ENCODE data around the gene DISC1. TPM values are rescaled to one million over a fixed set of nuclear protein-coding genes. Genes with fewer than 3 reads are reported as not detected.

Gene DISC1
- total and polyA plus RNA-seq, 2 experiments from 2014 or later, result 0.43 to 1.2 TPM

- Histone ChIP-seq H3K36me3 (ENCODE audit: low read depth) (no peaks in the 10 kb centered on the region), H3K9ac (no peak overlapping the region), H3K27me3 (replicated peaks; ENCODE audit: insufficient read depth) (no peaks in the 10 kb centered on the region), H2AFZ (no peak overlapping the region), H3K9me2 (ENCODE audit: insufficient read depth) (no peaks in the 10 kb centered on the region), H3K27ac (no peak overlapping the region), H3K4me3 (no peak overlapping the region), H3K9me3 (ENCODE audit: low read depth) (no peaks in the 10 kb centered on the region), H3F3A (ENCODE audit: insufficient read depth) (no peaks in the 10 kb centered on the region), H4K20me1 (ENCODE audit: insufficient read depth) (no peaks in the 10 kb centered on the region), H3K4me2 (ENCODE audit: unreplicated experiment) (no peak overlapping the region), H3K4me1 (ENCODE audit: insufficient read depth) (no peaks in the 10 kb centered on the region), H3K79me2 (ENCODE audit: insufficient read depth) (no peaks in the 10 kb centered on the region)
- 62 to 83% methylated on average over 3 of the region's 3 CpGs for WGBS, 2 experiments (ENCODE audit: low coverage in 1 of 2, low lambda C conversion rate in 2 of 2, missing lambda C conversion rate in 2 of 2)
- DNase-seq, result no peak
- TF ChIP-seq EZH2phosphoT487 (IDR thresholded peaks at IDR 0.05; ENCODE audit: insufficient read depth, low read depth) (no peak), EZH2 (IDR thresholded peaks at IDR 0.05; ENCODE audit: insufficient read depth, poor library complexity, severe bottlenecking) (no peak)
- in situ Hi-C loops (cut with MboI), result no loop called here
Measured at GRCh38 chr1:232046451-232047306, 420.1 kb downstream of the DISC1 start.

GRCh38 chr1:232047473-232047872 lies 420.9 kb downstream of the DISC1 start:
- WGBS, 2 experiments (ENCODE audit: low coverage in 1 of 2, low lambda C conversion rate in 2 of 2, missing lambda C conversion rate in 2 of 2), result 49 to 61% methylated on average over 2 of the region's 2 CpGs
- Histone ChIP-seq H3K9me3 (ENCODE audit: low read depth) (no peaks in the 10 kb centered on the region), H3K4me3 (no peak overlapping the region), H3K4me2 (ENCODE audit: unreplicated experiment) (no peak overlapping the region), H3K9me2 (ENCODE audit: insufficient read depth) (no peaks in the 10 kb centered on the region), H3K27ac (no peak overlapping the region), H3K79me2 (ENCODE audit: insufficient read depth) (no peaks in the 10 kb centered on the region), H3K27me3 (replicated peaks; ENCODE audit: insufficient read depth) (no peaks in the 10 kb centered on the region), H2AFZ (no peak overlapping the region), H3K9ac (no peak overlapping the region), H3F3A (ENCODE audit: insufficient read depth) (no peaks in the 10 kb centered on the region), H3K4me1 (ENCODE audit: insufficient read depth) (no peaks in the 10 kb centered on the region), H3K36me3 (ENCODE audit: low read depth) (no peaks in the 10 kb centered on the region), H4K20me1 (ENCODE audit: insufficient read depth) (no peaks in the 10 kb centered on the region)
- DNase-seq, result no peak
- TF ChIP-seq EZH2phosphoT487 (IDR thresholded peaks at IDR 0.05; ENCODE audit: insufficient read depth, low read depth) (no peak), EZH2 (IDR thresholded peaks at IDR 0.05; ENCODE audit: insufficient read depth, poor library complexity, severe bottlenecking) (no peak)
- in situ Hi-C loops (cut with MboI), result no loop called here

GRCh38 chr1:232048481-232048880 lies 421.9 kb downstream of the DISC1 start:
- in situ Hi-C loops (cut with MboI), result no loop called here
- Histone ChIP-seq H3K79me2 (ENCODE audit: insufficient read depth) (no peaks in the 10 kb centered on the region), H2AFZ (no peak overlapping the region), H3F3A (ENCODE audit: insufficient read depth) (no peaks in the 10 kb centered on the region), H3K27me3 (replicated peaks; ENCODE audit: insufficient read depth) (no peaks in the 10 kb centered on the region), H4K20me1 (ENCODE audit: insufficient read depth) (no peaks in the 10 kb centered on the region), H3K9me2 (ENCODE audit: insufficient read depth) (no peaks in the 10 kb centered on the region), H3K36me3 (ENCODE audit: low read depth) (no peaks in the 10 kb centered on the region), H3K9me3 (ENCODE audit: low read depth) (no peaks in the 10 kb centered on the region), H3K27ac (no peak overlapping the region), H3K4me3 (no peak overlapping the region), H3K4me1 (ENCODE audit: insufficient read depth) (no peaks in the 10 kb centered on the region), H3K4me2 (ENCODE audit: unreplicated experiment) (no peak overlapping the region), H3K9ac (no peak overlapping the region)
- WGBS, 2 experiments (ENCODE audit: low coverage in 1 of 2, low lambda C conversion rate in 2 of 2, missing lambda C conversion rate in 2 of 2), result 55 to 59% methylated on average over 7 of the region's 7 CpGs
- DNase-seq, result no peak
- TF ChIP-seq EZH2phosphoT487 (IDR thresholded peaks at IDR 0.05; ENCODE audit: insufficient read depth, low read depth) (no peak), EZH2 (IDR thresholded peaks at IDR 0.05; ENCODE audit: insufficient read depth, poor library complexity, severe bottlenecking) (no peak)

DNA sequence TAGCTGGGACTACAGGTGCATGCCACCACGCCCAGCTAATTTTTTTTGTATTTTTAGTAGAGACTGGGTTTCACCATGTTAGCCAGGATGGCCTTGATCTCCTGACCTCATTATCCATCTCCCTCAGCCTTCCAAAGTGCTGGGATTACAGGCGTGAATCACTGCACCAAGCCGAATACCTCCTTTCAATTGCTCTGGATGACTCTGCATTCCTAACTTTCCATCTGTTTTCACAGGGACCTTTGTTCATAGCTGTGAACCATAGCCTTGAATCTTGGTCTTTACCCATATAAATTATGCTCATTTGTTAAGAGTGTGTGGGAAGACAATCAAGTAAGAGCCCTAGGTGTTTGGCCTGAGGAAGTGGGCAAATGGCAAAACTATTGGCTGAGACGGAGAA lies 422.7 kb downstream of the DISC1 start:
- in situ Hi-C loops (cut with MboI), result no loop called here
- DNase-seq, result no peak
- TF ChIP-seq EZH2phosphoT487 (IDR thresholded peaks at IDR 0.05; ENCODE audit: insufficient read depth, low read depth), result no peak
- no peak for TF ChIP-seq EZH2 (IDR thresholded peaks at IDR 0.05; ENCODE audit: insufficient read depth, poor library complexity, severe bottlenecking)
- no peaks in the 10 kb centered on the region for H3F3A ChIP-seq (ENCODE audit: insufficient read depth)
- H3K9ac ChIP-seq, result no peak overlapping the region
- H3K36me3 ChIP-seq (ENCODE audit: low read depth), result no peaks in the 10 kb centered on the region
- H4K20me1 ChIP-seq (ENCODE audit: insufficient read depth), result no peaks in the 10 kb centered on the region
- H2AFZ ChIP-seq, result no peak overlapping the region
- WGBS, 2 experiments (ENCODE audit: low coverage in 1 of 2, low lambda C conversion rate in 2 of 2, missing lambda C conversion rate in 2 of 2), result 50 to 51% methylated on average over 4 of the region's 4 CpGs
- H3K27ac ChIP-seq, result no peak overlapping the region
- H3K4me2 ChIP-seq (ENCODE audit: unreplicated experiment), result no peak overlapping the region
- H3K9me2 ChIP-seq (ENCODE audit: insufficient read depth), result no peaks in the 10 kb centered on the region
- no peak overlapping the region for H3K4me3 ChIP-seq
- no peaks in the 10 kb centered on the region for H3K9me3 ChIP-seq (ENCODE audit: low read depth)
- no peaks in the 10 kb centered on the region for H3K79me2 ChIP-seq (ENCODE audit: insufficient read depth)
- no peaks in the 10 kb centered on the region for H3K4me1 ChIP-seq (ENCODE audit: insufficient read depth)
- H3K27me3 ChIP-seq (replicated peaks; ENCODE audit: insufficient read depth), result no peaks in the 10 kb centered on the region

All from GM23248 (cell line).